NT2/D1 (cell line): ENCODE measurements around the gene SLC44A3.

Experiments used
- YY1 ChIP-seq: IDR thresholded peaks from 2 replicates; pipeline ENCODE4 v1.6.1; 2011; ENCODE audit not compliant: insufficient read length, insufficient read depth
- ZNF274 ChIP-seq: IDR thresholded peaks from 2 replicates; pipeline ENCODE4 v1.6.1; 2011; ENCODE audit warnings: mild to moderate bottlenecking, low read depth, low read length

- TF ChIP-seq ZNF274 (no peak), YY1 (no peak)
These were observed 46.8 kb upstream of the SLC44A3 start for GRCh38 chr1:94773296-94773809.
